HG03196 (cell line): ENCODE results near the gene B3GAT2.
A peak's percentile ranks its signal among the peaks of the same experiment; 100 is the strongest.
"Not testable (repeated sequence)": the region's sequence is repeated elsewhere in the genome, so short reads cannot be mapped to it uniquely, and the experiment has no call there.

Experiments used
- ATAC-seq: cut with Tn5 transposase; IDR thresholded peaks from one replicate; pipeline ENCODE4 v1.9.1; 2021; ENCODE audit not compliant: unreplicated experiment

The B3GAT2 gene, protein sequence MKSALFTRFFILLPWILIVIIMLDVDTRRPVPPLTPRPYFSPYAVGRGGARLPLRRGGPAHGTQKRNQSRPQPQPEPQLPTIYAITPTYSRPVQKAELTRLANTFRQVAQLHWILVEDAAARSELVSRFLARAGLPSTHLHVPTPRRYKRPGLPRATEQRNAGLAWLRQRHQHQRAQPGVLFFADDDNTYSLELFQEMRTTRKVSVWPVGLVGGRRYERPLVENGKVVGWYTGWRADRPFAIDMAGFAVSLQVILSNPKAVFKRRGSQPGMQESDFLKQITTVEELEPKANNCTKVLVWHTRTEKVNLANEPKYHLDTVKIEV

DNA sequence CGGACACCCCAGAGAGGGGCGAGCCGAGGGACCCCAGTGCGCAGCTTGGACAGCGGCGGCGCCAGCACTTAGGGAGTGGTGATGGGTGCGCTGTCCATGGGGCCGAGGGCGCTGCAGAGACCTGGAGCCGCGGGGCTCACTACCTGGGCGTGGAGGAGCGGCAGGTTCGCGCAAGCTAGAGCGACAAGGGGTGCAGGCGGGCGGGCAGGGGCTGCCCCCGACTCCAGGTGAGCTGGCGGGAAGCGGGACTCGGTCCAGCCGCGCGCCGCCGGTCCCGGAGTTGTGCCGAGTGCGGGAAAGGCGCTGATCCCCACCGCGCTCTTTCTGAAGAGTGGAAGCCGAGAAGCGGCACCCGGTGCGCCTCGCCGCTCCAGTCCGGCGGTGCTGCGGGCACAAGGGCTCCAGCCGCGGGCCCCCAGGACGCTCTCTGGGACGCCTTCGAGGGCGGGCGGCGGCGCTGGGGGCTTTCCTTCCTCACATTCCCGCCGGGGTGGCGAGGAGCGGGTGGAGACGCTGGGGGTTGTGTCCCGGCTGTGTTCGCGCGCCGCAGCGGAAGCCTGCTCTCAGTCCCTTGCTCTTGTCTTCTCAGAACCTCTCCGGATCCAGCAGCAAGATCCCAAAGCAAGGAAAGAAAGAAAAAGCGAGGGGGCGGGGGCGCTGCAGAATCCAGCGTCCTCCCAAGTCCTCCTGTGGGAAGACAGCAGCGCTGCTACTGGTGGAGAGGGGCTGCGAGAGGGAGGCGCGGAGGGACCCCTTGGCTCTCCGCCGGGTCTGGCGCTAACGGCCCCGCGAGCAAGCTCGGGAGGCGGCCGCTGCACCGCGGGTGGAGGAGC is at the start of gene B3GAT2:
Gene B3GAT2, minus strand, starts transcription at position 610 of the 833 bp plus-strand sequence. CDS start 631 bp downstream, outside the sequence.
- peak; percentile 15 for ATAC-seq

DNA sequence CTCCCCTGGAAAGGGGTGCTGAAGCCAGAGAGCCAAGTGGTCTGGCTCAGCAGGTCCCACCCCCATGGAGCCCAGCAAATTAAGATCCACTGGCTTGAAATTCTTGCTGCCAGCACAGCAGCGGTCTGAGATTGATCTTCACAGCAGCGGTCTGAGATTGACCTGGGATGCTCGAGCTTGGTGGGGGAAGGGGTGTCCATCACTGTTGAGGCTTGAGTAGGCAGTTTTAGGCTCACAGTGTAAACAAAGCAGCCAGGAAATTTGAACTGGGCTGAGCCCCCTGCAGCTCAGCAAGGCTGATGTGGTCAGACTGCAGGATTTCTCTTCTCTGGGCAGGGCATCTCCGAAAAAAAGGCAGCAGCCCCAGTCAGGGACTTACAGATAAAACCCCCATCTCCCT is 41.3 kb upstream of the B3GAT2 start:
- no peak for ATAC-seq

DNA sequence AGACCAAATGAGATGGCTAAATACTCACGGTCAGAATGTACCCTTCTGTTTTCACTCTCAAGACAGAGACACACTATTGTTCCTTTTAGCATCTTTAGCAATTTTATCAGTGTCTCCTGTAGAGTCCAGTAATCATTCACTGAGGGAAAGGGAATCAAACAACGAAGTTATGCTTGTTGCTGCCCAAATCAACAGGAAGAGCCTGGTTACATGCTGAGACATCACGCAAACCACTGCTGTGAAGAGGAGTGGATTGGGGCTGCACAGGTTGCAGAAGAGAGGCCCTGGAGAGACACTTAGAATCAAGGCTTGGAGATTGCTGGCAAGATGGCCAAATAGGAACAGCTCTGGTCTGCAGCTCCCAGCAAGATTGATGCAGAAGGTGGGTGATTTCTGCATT is 40.5 kb upstream of the B3GAT2 start:
- ATAC-seq, result no peak

DNA sequence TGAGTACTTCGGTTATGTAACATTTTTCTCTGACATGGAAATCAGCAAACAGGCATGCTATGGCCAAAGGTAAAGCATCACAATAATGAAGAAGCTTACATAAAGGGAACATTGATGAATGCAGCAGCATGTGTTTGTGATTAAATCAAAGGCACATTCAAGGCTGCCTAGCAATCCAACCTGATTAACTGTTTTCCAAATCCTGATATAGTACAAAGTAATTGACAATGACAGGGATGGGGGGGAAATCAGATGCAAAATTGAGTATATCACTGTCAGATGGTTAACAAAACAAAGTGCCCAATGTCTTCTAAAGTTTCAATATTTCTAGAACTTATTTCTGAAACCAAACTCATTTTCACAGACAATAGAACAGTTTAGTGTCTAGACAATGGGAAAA is 39.2 kb upstream of the B3GAT2 start:
- ATAC-seq, result no peak

DNA sequence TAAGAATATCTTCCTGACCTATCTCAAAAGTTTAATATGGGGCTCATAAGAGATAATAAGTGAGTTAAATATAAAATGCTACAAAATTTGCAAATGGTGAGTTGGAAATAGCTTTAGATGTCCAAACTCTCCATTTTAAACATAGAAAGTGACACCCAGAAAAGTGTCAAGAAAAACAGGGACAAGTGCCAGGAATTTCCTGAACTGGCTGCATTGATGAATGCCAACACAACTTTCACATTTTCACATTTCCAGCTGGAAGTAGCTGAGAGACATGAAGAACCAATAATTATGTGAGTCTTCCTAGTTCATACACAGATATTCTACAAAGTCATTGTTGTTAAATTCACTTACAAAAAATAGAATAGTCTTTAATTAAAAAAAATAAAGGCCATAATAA is 38.6 kb upstream of the B3GAT2 start:
- no peak for ATAC-seq

DNA sequence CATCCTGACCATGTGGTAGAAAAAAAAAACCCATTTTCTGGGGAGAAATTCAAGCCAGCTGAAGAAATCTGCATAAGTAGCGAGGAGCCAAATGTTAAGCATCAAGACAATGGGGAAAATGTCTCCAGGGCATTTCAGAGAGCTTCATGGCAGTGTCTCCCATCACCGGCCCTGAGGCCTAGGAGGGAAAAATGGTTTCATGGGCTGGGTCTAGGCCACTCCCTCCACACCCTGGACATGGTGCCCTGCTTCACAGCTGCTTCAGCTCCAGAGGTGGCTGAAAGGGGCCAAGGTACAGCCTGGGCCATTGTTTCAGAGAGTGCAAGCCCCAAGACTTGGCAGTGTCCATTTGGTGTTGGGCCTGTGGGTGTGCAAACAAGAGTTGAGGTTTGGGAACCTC is 34.4 kb upstream of the B3GAT2 start:
- ATAC-seq, result no peak

DNA sequence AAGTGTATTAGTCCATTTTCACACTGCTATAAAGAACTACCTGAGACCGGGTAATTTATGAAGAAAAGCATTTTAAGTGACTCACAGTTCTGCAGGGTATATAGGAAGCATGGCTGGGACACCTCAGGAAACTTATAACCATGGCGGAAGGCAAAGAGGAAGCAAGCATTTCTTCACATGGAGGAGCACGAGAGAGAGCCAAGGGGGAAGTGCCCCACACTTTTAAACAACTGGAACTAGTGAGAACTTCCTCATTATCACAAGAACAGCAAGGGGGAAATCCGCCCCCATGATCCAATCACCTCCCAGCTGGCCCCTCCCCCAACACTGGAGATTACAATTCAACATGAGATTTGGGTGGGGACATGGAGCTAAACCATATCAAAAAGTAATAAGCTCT is 28.3 kb upstream of the B3GAT2 start:
- no peak for ATAC-seq

DNA sequence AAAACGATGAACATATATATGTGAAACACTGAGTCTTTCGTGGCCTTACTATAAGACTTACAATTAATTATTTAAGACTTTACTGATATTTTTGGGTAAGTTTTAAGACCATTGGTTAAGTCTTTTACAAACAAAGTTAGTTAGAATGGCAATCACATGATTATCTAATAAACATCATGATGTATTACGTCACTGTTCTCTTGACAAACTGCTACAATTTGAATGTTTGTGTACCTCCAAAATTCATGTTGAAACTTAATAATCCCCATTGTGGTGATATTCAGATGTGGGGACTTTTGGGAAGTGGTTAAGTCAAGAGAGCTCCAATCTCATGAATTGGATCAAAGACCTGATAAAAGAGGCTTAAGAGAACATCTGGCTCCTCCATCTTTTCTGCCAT is 25.9 kb upstream of the B3GAT2 start:
- ATAC-seq, result no peak

DNA sequence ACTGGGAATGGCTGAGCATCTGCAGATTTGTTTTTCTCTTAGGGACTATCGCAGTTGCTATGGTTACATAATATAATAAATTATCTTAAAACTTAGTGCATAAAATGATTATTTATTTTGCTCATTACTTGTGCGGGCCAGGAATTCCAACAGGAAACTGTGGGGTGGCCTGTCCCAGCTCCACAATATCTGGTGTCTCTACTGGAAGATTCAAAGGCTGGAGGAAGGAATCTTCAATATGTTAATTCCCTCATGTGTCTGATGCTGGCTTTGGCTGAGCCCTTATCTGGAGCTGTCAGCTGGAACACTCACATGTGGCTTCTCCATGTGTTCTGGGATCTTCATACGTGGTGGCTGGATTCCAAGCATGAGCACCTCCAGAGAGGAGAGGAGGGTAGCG is 23.9 kb upstream of the B3GAT2 start:
- no peak for ATAC-seq

DNA sequence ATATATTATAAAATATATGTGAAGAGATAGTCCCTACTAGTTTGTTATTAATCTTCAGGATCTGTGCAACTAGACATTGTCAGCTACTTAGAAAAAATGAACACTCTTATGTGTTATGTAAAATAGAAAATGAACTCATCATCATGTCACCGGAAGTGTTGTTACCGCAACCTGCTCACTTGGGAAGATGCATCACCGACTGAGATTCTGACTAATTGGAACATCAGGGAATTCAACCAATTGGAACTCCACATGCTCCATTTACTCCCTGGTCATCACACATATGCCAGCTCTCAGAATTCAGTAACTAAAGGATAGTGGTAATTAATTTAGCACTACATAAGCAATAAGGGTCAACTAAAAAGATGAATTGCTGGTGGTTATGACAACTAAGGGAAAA is 16.7 kb upstream of the B3GAT2 start:
- ATAC-seq, result no peak

DNA sequence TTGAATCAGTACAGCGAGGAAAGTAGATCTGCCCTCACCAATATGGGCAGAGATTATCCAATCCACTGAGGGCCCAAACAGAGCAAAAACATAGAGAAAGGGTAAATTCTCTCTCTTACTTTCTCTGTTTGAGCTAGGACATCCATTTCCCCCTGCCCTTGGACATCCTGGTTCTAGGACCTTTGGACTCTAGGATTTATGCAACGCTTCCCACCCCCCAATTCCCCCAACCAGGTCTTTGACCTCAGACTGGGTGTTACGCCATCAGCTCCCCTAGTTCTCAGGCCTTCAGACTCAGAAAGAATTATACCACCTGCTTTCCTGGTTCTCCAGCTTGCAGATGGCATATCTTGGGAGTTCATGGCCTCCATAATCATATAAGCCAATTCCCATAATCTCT is 10.2 kb upstream of the B3GAT2 start:
- no peak for ATAC-seq

DNA sequence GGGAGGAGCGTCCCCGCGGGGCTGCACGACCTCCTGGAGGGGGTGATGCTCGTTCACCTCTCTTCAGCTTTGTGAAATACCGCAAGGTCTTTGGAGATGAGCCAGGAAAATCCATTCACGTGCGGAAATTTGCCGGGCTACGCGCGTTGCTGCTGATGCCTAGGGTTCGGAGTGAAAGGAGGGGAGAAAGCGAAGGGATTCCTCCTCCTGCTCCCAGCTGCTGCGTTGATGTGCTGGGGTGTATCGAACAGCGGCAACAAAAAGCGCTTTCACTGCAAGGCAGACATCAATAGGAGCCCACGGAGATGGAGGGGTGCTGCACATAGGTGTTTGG is 391 bp upstream of the B3GAT2 start:
- ATAC-seq, result no peak

DNA sequence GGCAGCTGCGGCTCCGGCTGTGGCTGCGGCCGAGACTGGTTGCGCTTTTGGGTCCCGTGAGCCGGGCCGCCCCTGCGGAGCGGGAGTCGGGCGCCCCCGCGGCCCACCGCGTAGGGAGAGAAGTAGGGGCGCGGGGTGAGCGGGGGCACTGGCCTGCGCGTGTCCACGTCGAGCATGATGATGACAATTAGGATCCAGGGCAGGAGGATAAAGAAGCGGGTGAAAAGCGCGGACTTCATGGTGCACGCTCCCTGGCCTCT is 739 bp downstream of the B3GAT2 start:
- peak; percentile 3 for ATAC-seq

DNA sequence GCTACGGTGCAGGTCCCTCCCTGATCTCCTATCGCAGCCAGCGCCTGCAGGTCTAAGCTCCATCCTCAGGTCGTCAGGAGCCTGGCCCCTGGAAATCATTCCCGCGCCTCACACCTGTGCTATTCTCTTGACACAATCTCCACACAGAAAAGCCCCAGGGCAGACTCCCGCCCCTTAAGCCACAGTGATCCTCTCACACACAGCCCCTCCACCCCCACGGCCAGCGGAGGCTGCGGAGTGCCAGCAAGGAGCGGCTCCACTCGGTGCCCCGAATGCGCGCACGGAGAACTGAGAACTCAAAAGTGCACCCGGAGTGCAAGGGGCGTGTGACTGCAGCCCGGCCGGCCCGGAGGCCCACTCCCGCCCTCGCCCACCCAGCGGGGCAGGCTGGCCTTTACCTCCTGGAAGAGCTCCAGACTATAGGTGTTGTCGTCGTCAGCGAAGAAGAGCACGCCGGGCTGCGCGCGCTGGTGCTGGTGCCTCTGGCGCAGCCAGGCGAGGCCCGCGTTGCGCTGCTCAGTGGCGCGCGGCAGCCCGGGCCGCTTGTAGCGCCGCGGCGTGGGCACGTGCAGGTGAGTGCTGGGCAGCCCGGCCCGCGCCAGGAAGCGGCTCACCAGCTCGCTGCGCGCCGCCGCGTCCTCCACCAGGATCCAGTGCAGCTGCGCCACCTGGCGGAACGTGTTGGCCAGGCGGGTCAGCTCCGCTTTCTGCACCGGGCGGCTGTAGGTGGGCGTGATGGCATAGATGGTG is 1.2 kb downstream of the B3GAT2 start:
- ATAC-seq, result peak; percentile 97

DNA sequence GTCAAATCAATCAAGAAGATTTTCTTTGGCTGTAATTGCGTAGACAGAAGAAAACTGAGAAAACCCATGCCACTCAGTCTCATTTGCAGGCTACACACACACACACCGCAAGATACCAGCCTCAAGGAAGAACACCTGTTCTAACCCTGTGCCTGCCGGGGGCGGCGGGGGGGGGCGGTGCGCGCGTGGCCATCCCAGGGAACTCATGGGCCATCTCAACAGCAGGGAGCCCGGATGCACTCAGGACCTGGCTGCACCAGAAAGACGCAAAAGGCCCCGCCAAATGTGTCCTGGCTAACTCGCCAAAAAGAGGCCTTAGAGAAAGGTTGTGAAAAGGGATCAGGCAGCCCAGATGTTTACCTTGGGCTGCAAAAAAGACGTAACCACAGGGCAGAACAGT is 2.1 kb downstream of the B3GAT2 start:
- ATAC-seq, result no peak

DNA sequence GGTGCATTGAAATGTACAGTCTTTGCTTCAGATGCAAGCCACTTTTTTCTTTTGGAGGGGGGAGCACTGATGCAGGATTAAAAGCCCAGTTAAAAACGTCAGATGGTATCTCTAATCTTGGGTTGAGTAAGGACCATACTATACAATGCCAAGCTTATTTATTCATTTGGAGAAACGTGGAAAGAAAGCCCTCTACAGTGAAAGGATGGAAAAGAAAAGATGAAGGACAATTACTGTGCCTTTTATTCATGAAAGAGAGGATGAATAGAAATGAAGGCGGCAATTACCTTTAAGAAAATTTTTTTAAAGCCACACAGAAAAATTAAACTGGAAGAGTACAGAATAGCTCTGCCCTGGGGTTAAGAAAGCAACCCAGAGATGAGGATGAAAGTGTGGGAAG is 2.7 kb downstream of the B3GAT2 start:
- ATAC-seq, result no peak

DNA sequence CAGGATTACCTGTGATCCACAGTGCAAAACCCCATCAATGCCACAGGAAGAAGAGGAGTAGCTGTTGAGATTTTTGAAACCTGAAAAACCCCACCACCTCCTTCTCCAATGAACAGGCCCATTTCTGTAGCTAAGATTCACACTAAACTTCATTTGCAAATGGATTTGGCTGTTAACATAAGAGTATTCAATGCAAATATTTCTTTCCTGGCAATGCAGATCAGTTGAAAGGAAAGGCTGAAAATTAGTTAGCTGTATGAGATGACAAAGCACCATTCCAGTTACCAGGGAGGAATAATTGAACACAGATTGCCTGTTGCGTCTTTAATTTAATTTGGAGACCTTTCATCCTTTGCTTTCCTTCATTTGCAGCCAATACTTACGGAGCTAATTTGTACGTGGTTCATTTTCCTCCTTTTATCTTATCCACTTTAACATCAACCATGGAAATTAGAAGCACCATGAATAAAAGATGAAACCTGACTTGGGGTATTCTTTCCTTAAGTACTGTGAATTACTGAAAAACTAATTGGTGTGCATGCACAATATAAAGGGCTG is 4.2 kb downstream of the B3GAT2 start:
- no peak for ATAC-seq

DNA sequence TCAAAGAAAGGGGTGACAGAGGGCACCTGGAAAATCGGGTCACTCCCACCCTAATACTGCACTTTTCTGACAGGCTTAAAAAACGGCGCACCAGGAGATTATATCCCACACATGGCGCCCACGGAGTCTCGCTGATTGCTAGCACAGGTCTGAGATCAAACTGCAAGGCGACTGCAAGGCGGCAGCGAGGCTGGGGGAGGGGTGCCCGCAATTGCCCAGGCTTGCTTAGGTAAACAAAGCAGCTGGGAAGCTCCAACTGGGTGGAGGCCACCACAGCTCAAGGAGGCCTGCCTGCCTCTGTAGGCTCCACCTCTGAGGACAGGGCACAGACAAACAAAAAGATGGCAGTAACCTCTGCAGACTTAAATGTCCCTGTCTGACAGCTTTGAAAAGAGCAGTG is 12.5 kb downstream of the B3GAT2 start:
- ATAC-seq, result not testable (repeated sequence)

DNA sequence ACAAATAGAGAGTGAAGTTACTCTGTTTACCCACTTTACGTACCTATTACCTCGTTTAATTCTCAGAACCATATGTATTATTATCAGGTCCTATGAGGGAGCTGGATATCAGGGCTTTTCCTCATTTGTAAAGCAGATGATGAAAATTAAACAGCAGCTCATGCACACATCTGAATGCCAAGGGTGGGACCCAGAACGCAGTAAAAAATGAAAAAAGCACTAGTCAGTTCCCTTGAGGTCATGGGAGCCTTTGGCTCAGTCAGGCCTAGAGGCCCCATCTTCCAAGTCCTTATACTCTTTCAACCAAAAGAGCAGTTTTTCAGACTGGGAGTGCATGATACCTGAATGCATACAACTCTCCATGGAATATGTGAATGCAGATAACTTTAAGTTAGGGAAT is 23.0 kb downstream of the B3GAT2 start:
- no peak for ATAC-seq

DNA sequence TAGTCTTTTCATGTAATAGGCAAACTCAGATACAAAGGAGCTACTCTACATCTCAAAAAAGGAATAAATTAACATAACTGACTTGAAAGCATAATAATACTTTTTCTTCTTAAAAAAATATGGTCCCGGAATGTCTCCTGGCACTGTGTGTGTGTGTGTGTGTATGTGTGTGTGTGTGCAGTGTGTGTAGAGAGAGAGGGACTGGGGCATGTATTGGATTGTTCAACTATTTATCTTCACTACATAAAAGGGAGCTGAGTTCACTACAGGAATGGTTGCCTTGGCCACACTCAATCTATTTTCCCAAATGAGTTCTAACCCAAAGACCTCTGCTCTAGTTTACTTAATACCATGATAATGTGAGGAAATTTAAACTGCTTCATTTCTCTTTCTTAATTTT is 51.1 kb downstream of the B3GAT2 start:
- ATAC-seq, result no peak

DNA sequence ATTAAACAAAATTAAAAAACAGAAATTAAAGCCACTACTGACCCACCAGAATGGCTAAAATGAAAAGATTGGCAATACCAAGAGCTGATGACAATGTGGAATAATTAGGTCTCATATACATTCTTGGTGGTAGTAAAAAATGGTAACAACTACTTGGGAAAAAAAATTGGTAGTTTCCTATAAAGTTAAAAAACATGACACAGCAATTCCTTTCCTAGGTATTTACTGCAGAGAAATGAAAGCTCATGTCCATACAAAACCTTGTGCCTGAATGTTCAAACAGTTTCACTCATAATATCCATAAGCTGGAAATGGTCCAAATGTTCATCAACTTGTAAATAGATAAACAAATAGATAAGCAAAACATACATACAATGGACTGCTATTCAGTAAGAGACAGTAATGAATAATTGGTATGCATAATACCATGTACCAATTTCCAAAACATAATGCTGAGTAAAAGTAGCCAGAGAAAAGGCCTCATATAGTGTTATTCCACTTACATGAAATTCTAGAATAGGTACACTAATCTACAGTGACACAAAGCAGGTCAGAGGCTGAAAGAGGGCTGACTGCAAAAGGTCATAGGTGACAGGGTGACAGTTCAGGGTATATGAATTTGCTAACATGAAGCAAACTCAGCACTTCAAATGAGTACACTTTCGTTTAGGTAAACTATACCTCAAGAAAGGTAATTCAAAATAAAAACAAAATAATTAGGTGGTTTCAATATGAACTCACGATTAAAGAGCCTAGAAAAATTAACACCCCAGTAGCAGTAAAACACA is 53.0 kb downstream of the B3GAT2 start:
- ATAC-seq, result no peak
